DOHH2 (cell line): Measurements from ENCODE around the gene FMC1.

Experiments used
- H3F3A ChIP-seq: fragments of 200-600 bp; sonication (generic), shearing (Covaris generic); 2 replicates; pipeline ENCODE4 v1.6.0; 2016; ENCODE audit warnings: antibody characterized with exemption, mild to moderate bottlenecking; ENCODE audit not compliant: control insufficient read depth, insufficient read depth
- H3K27ac ChIP-seq: fragments of 200-600 bp; sonication (generic); 2 replicates; pipeline ENCODE4 v1.5.1; 2014; ENCODE audit warnings: low read depth, mild to moderate bottlenecking, low read length, moderate library complexity
- H3K27me3 ChIP-seq: fragments of 200-600 bp; sonication (generic); 2 replicates; pipeline ENCODE4 v1.6.1; 2014; ENCODE audit warnings: mild to moderate bottlenecking, low read length, mixed read lengths; ENCODE audit not compliant: control insufficient read depth
- H3K36me3 ChIP-seq: fragments of 200-600 bp; sonication (generic); 2 replicates; pipeline ENCODE4 v1.6.1; 2014; ENCODE audit warnings: mild to moderate bottlenecking, low read length, moderate library complexity, mixed read lengths; ENCODE audit not compliant: control insufficient read depth
- H3K4me1 ChIP-seq: fragments of 200-600 bp; sonication (generic); 2 replicates; pipeline ENCODE4 v1.6.1; 2014; ENCODE audit warnings: mild to moderate bottlenecking, low read length, mixed read lengths; ENCODE audit not compliant: control insufficient read depth
- H3K4me2 ChIP-seq: fragments of 200-600 bp; sonication (generic); 2 replicates; pipeline ENCODE4 v1.6.0; 2014; ENCODE audit warnings: mild to moderate bottlenecking, low read length, moderate library complexity
- H3K4me3 ChIP-seq: fragments of 200-600 bp; sonication (generic); 2 replicates; pipeline ENCODE4 v1.5.1; 2014; ENCODE audit warnings: mild to moderate bottlenecking, low read length, mixed read lengths
- H3K79me2 ChIP-seq: fragments of 200-600 bp; sonication (generic); 2 replicates; pipeline ENCODE4 v1.6.1; 2014; ENCODE audit warnings: mild to moderate bottlenecking, low read length, mixed read lengths; ENCODE audit not compliant: control insufficient read depth
- H3K9me2 ChIP-seq: fragments of 200-600 bp; sonication (generic); replicated peaks from 2 replicates; pipeline ENCODE4 v1.6.1; 2014; ENCODE audit warnings: mild to moderate bottlenecking, low read length, mixed read lengths; ENCODE audit not compliant: control insufficient read depth
- H3K9me3 ChIP-seq: fragments of 200-600 bp; sonication (generic); 2 replicates; pipeline ENCODE4 v1.6.1; 2014; ENCODE audit warnings: antibody characterized with exemption, low read length, mixed read lengths; ENCODE audit not compliant: control insufficient read depth, insufficient read depth
- H4K20me1 ChIP-seq: fragments of 200-600 bp; sonication (generic); 2 replicates; pipeline ENCODE4 v1.6.0; 2014; ENCODE audit warnings: low read depth, mild to moderate bottlenecking, antibody characterized with exemption, low read length, moderate library complexity; ENCODE audit not compliant: control insufficient read depth, insufficient read depth
- CTCF ChIP-seq: fragments of 200-600 bp; sonication (generic); IDR thresholded peaks from one replicate; pipeline ENCODE4 v1.5.1; 2014; ENCODE audit warnings: antibody characterized with exemption, mild to moderate bottlenecking, low read depth, low read length; ENCODE audit not compliant: poor library complexity, severe bottlenecking
- EZH2phosphoT487 ChIP-seq: fragments of 200-600 bp; sonication (generic); IDR thresholded peaks from 2 replicates; pipeline ENCODE4 v1.6.1; 2017; ENCODE audit warnings: borderline replicate concordance, mild to moderate bottlenecking, antibody characterized with exemption, low read length, moderate library complexity, mixed read lengths

The FMC1 gene

GRCh38 chr7:139294241-139294640, 46.9 kb upstream of the FMC1 start:
- Histone ChIP-seq H3F3A (no peaks in the 10 kb centered on the region), H3K4me2 (no peak overlapping the region), H3K36me3 (peaks cover 15% of the 10 kb centered on the region), H3K79me2 (no peaks in the 10 kb centered on the region), H3K4me3 (no peak overlapping the region), H3K4me1 (no peaks in the 10 kb centered on the region), H3K9me2 (no peaks in the 10 kb centered on the region), H3K27ac (no peak overlapping the region), H3K27me3 (no peaks in the 10 kb centered on the region), H3K9me3 (no peaks in the 10 kb centered on the region), H4K20me1 (no peaks in the 10 kb centered on the region)
- TF ChIP-seq CTCF (no peak), EZH2phosphoT487 (no peak)

- Histone ChIP-seq H3K27me3 (no peaks in the 10 kb centered on the region), H3K9me2 (no peaks in the 10 kb centered on the region), H3K27ac (no peak overlapping the region), H3K4me2 (no peak overlapping the region), H3K36me3 (peaks cover 15% of the 10 kb centered on the region), H4K20me1 (no peaks in the 10 kb centered on the region), H3K4me1 (no peaks in the 10 kb centered on the region), H3K9me3 (no peaks in the 10 kb centered on the region), H3F3A (no peaks in the 10 kb centered on the region), H3K4me3 (no peak overlapping the region), H3K79me2 (no peaks in the 10 kb centered on the region)
- no peak for TF ChIP-seq CTCF
- no peak for TF ChIP-seq EZH2phosphoT487
Measured at GRCh38 chr7:139294951-139295575, 46.1 kb upstream of the FMC1 start.

- Histone ChIP-seq H4K20me1 (no peaks in the 10 kb centered on the region), H3K9me2 (no peaks in the 10 kb centered on the region), H3K9me3 (no peaks in the 10 kb centered on the region), H3K4me1 (no peaks in the 10 kb centered on the region), H3K36me3 (peaks cover 15% of the 10 kb centered on the region), H3F3A (no peaks in the 10 kb centered on the region), H3K27ac (no peak overlapping the region), H3K27me3 (no peaks in the 10 kb centered on the region), H3K4me3 (no peak overlapping the region), H3K79me2 (no peaks in the 10 kb centered on the region), H3K4me2 (no peak overlapping the region)
- TF ChIP-seq CTCF, result no peak
- TF ChIP-seq EZH2phosphoT487, result no peak
Measured at GRCh38 chr7:139297795-139298194, 43.3 kb upstream of the FMC1 start.
